ENCODE results near the gene TTLL10.

TTLL10 gene

GRCh38 chr1:1221887-1222574 is 48.4 kb downstream of the TTLL10 start:
- in situ Hi-C loops (cut with HindIII; ENCODE audit: low sequenced_read_pairs), result no loop called here
- H3K4me3 ChIP-seq (ENCODE audit: low read depth, low read length), result no peak overlapping the region
- no peak for DNase-seq (ENCODE audit: low read depth, low spot score)
- no peak for TF ChIP-seq CTCF (IDR thresholded peaks at IDR 0.05; ENCODE audit: low read depth, low read length)

GRCh38 chr1:1222575-1223225 is 49.0 kb downstream of the TTLL10 start:
- no peak for DNase-seq (ENCODE audit: low read depth, low spot score)
- in situ Hi-C loops (cut with HindIII; ENCODE audit: low sequenced_read_pairs), result no loop called here
- no peak overlapping the region for H3K4me3 ChIP-seq (ENCODE audit: low read depth, low read length)
- no peak for TF ChIP-seq CTCF (IDR thresholded peaks at IDR 0.05; ENCODE audit: low read depth, low read length)

GRCh38 chr1:1223321-1223720 is 49.6 kb downstream of the TTLL10 start:
- TF ChIP-seq CTCF (IDR thresholded peaks at IDR 0.05; ENCODE audit: low read depth, low read length), result no peak
- in situ Hi-C loops (cut with HindIII; ENCODE audit: low sequenced_read_pairs), result no loop called here
- no peak overlapping the region for H3K4me3 ChIP-seq (ENCODE audit: low read depth, low read length)
- no peak for DNase-seq (ENCODE audit: low read depth, low spot score)

- no peak for TF ChIP-seq CTCF (IDR thresholded peaks at IDR 0.05; ENCODE audit: low read depth, low read length)
- H3K4me3 ChIP-seq (ENCODE audit: low read depth, low read length), result no peak overlapping the region
- DNase-seq (ENCODE audit: low read depth, low spot score), result no peak
- in situ Hi-C loops (cut with HindIII; ENCODE audit: low sequenced_read_pairs), result no loop called here
Observed at GRCh38 chr1:1223891-1224290, 50.2 kb downstream of the TTLL10 start.

- in situ Hi-C loops (cut with HindIII; ENCODE audit: low sequenced_read_pairs), result no loop called here
- H3K4me3 ChIP-seq (ENCODE audit: low read depth, low read length), result no peak overlapping the region
- no peak for TF ChIP-seq CTCF (IDR thresholded peaks at IDR 0.05; ENCODE audit: low read depth, low read length)
- DNase-seq (ENCODE audit: low read depth, low spot score), result no peak
Observed at GRCh38 chr1:1225238-1225845, 51.7 kb downstream of the TTLL10 start.

GRCh38 chr1:1225913-1226312 is 52.2 kb downstream of the TTLL10 start:
- H3K4me3 ChIP-seq (ENCODE audit: low read depth, low read length), result no peak overlapping the region
- in situ Hi-C loops (cut with HindIII; ENCODE audit: low sequenced_read_pairs), result no loop called here
- DNase-seq (ENCODE audit: low read depth, low spot score), result no peak
- no peak for TF ChIP-seq CTCF (IDR thresholded peaks at IDR 0.05; ENCODE audit: low read depth, low read length)
